ENCODE data around the gene LRBA.

- no peak for TF ChIP-seq CTCF (IDR thresholded peaks at IDR 0.05 in 4 of 5, conservative IDR thresholded peaks at IDR 0.05 in 1 of 5)
- no peak for TF ChIP-seq POLR2A (IDR thresholded peaks at IDR 0.05)
Measured at GRCh38 chr4:150401083-150401687, 613.9 kb downstream of the LRBA start.

Measured in gastrocnemius medialis (tissue), 4 donors.